Neural progenitor cell (in vitro differentiated cells): ENCODE measurements around the gene KLK10. TPM values are rescaled to one million over a fixed set of nuclear protein-coding genes. Genes with fewer than 3 reads are reported as not detected.
"Not testable (repeated sequence)": the region's sequence is repeated elsewhere in the genome, so short reads cannot be mapped to it uniquely, and the experiment has no call there.

ENCODE experiments used
- DNase-seq: peaks from one replicate; pipeline ENCODE4 v3.0.0-alpha.2; 2016; ENCODE audit warnings: low spot score
- H2AFZ ChIP-seq: fragments of 200-600 bp; sonication (generic); replicated peaks from 2 replicates; pipeline ENCODE4 v1.6.1; 2016; ENCODE audit warnings: antibody characterized with exemption
- H3F3A ChIP-seq: fragments of 200-600 bp; sonication (generic); 2 replicates; pipeline ENCODE4 v1.6.1; 2016; ENCODE audit warnings: antibody characterized with exemption, low read depth
- H3K27ac ChIP-seq: fragments of 200-600 bp; sonication (generic); 2 replicates; pipeline ENCODE4 v1.5.1; 2016; ENCODE audit warnings: mild to moderate bottlenecking
- H3K27me3 ChIP-seq: fragments of 200-600 bp; sonication (generic); 2 replicates; pipeline ENCODE4 v1.6.1; 2016; ENCODE audit warnings: mild to moderate bottlenecking, moderate library complexity
- H3K36me3 ChIP-seq: fragments of 200-600 bp; sonication (generic); 2 replicates; pipeline ENCODE4 v1.5.1; 2016
- H3K4me1 ChIP-seq: fragments of 200-600 bp; sonication (generic); 2 replicates; pipeline ENCODE4 v1.6.1; 2016; ENCODE audit warnings: mixed run types
- H3K4me2 ChIP-seq: fragments of 200-600 bp; sonication (generic); 2 replicates; pipeline ENCODE4 v1.6.1; 2016
- H3K4me3 ChIP-seq: fragments of 200-600 bp; sonication (generic); 2 replicates; pipeline ENCODE4 v1.5.1; 2016
- H3K79me2 ChIP-seq: fragments of 200-600 bp; sonication (generic); 2 replicates; pipeline ENCODE4 v1.6.1; 2016; ENCODE audit warnings: low read depth
- H3K9ac ChIP-seq: fragments of 200-600 bp; sonication (generic); 2 replicates; pipeline ENCODE4 v1.6.1; 2016
- H3K9me3 ChIP-seq: fragments of 200-600 bp; sonication (generic); 2 replicates; pipeline ENCODE4 v1.5.1; 2016; ENCODE audit warnings: low read depth
- H4K20me1 ChIP-seq: fragments of 200-600 bp; sonication (generic); 2 replicates; pipeline ENCODE4 v1.6.1; 2016; ENCODE audit warnings: low read depth
- H3K27ac Mint-ChIP-seq: 3 replicates; pipeline ENCODE4 v1.8.0; 2021; ENCODE audit warnings: mixed read lengths
- H3K27me3 Mint-ChIP-seq: 2 replicates; pipeline ENCODE4 v1.8.0; 2022; ENCODE audit warnings: low read depth, mild to moderate bottlenecking, inconsistent platforms, moderate library complexity, mixed read lengths; ENCODE audit not compliant: insufficient read depth
- H3K36me3 Mint-ChIP-seq: 3 replicates; pipeline ENCODE4 v1.8.0; 2021; ENCODE audit warnings: mixed read lengths
- H3K4me1 Mint-ChIP-seq: 3 replicates; pipeline ENCODE4 v1.8.0; 2021; ENCODE audit warnings: mixed read lengths
- H3K4me3 Mint-ChIP-seq: 3 replicates; pipeline ENCODE4 v1.8.0; 2021; ENCODE audit warnings: mild to moderate bottlenecking, moderate library complexity, mixed read lengths
- H3K9me3 Mint-ChIP-seq: 3 replicates; pipeline ENCODE4 v1.8.0; 2020; ENCODE audit warnings: mixed read lengths
- CTCF ChIP-seq: fragments of 200-600 bp; sonication (generic); IDR thresholded peaks from 2 replicates; pipeline ENCODE4 v1.5.1; 2017; ENCODE audit warnings: antibody characterized with exemption, mild to moderate bottlenecking
- EZH2 ChIP-seq: fragments of 200-600 bp; sonication (generic); IDR thresholded peaks from 2 replicates; pipeline ENCODE4 v1.6.1; 2017; ENCODE audit warnings: antibody characterized with exemption, mild to moderate bottlenecking, moderate library complexity
- EZH2phosphoT487 ChIP-seq: fragments of 200-600 bp; sonication (generic); IDR thresholded peaks from 2 replicates; pipeline ENCODE4 v1.6.1; 2017; ENCODE audit warnings: antibody characterized with exemption
- total RNA-seq: library from RNA; depleted of rRNA; stranded (reverse); fragments of >200 nt; gene quantifications from 2 replicates; pipeline ENCODE4 v1.2.3, GENCODE V29; 2015; ENCODE audit warnings: low replicate concordance

Gene KLK10
- total RNA-seq, 1 donor from 2014 or later: not detected

- not testable (repeated sequence) for H2AFZ ChIP-seq, DNase-seq, H3K27ac Mint-ChIP-seq, H3K4me2 ChIP-seq, H3K4me1 Mint-ChIP-seq, H3K9me3 Mint-ChIP-seq, H3K9ac ChIP-seq, H4K20me1 ChIP-seq, H3K27ac ChIP-seq, H3K79me2 ChIP-seq, H3F3A ChIP-seq, H3K4me1 ChIP-seq, H3K9me3 ChIP-seq, H3K4me3 Mint-ChIP-seq, H3K4me3 ChIP-seq, H3K36me3 Mint-ChIP-seq, H3K36me3 ChIP-seq
- H3K27me3 ChIP-seq: peaks cover 66% of the 10 kb centered on the region
- peaks cover 15% of the 10 kb centered on the region for H3K27me3 Mint-ChIP-seq
Measured at GRCh38 chr19:50984416-50984815, 35.1 kb downstream of the KLK10 start.

- H3K4me1 Mint-ChIP-seq: peaks cover 9% of the 10 kb centered on the region
- H3K4me3 Mint-ChIP-seq: no peak within 1 kb of the TSS
- Histone ChIP-seq H3K9me3 (no peaks in the 10 kb centered on the region), H3K9ac (no peak within 1 kb of the TSS), H3K4me2 (peak within 1 kb of the TSS; percentile 35), H3K27ac (no peak within 1 kb of the TSS), H3K4me3 (no peak within 1 kb of the TSS), H3K27me3 (peaks cover 59% of the 10 kb centered on the region), H3K79me2 (no peaks in the 10 kb centered on the region), H3K4me1 (peaks cover 3% of the 10 kb centered on the region), H3K36me3 (no peaks in the 10 kb centered on the region), H2AFZ (peak within 1 kb of the TSS; percentile 72), H3F3A (no peaks in the 10 kb centered on the region), H4K20me1 (no peaks in the 10 kb centered on the region)
- no peak for TF ChIP-seq EZH2
- no peak for TF ChIP-seq EZH2phosphoT487
- TF ChIP-seq CTCF: no peak
- no peak within 1 kb of the TSS for H3K27ac Mint-ChIP-seq
- peaks cover 15% of the 10 kb centered on the region for H3K27me3 Mint-ChIP-seq
- DNase-seq: no peak
- H3K36me3 Mint-ChIP-seq: no peaks in the 10 kb centered on the region
- peaks cover 4% of the 10 kb centered on the region for H3K9me3 Mint-ChIP-seq
Measured at GRCh38 chr19:50983625-50984292, 35.8 kb downstream of the KLK10 start, which contains the start of gene KLK7. KLK7 (minus strand) TSS chr19:50983917; CDS start chr19:50982399, 1,518 bp downstream.

DNA sequence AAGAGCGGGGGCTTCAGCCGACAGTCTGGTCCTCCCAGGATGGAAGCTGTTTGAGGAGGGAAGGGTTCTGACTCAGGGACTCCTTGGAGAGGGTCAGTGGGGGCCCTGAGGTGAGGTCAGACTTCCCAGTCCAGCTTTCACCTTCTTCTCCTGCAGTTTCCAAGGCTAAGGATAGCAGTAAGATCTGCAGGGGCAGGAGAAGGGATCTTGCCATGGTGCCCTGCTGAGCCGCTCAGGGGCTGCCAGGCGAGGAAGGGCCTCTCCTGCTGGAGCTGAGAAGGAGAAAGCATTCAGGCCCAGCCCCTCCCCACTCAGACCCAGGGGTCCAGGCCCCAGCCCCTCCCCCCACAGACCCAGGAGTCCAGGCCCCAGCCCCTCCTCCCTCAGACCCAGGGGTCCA, 37.3 kb downstream of the KLK10 start:
- Mint-ChIP-seq H3K27ac (no peak overlapping the region), H3K27me3 (peaks cover 15% of the 10 kb centered on the region)
- no peak overlapping the region for H3K4me2 ChIP-seq

More for the DNA sequence above, 37.3 kb downstream of the KLK10 start:
- no peaks in the 10 kb centered on the region for H3K79me2 ChIP-seq
- no peak overlapping the region for H2AFZ ChIP-seq
- H3K9me3 ChIP-seq: no peaks in the 10 kb centered on the region
- H3K4me1 ChIP-seq: peaks cover 3% of the 10 kb centered on the region
- no peak for DNase-seq
- H3F3A ChIP-seq: no peaks in the 10 kb centered on the region
- H3K9ac ChIP-seq: no peak overlapping the region
- H3K27ac ChIP-seq: no peak overlapping the region
- no peaks in the 10 kb centered on the region for H4K20me1 ChIP-seq
- Mint-ChIP-seq H3K9me3 (peaks cover 4% of the 10 kb centered on the region), H3K4me3 (no peak overlapping the region), H3K4me1 (peaks cover 17% of the 10 kb centered on the region), H3K36me3 (no peaks in the 10 kb centered on the region)
- no peak for TF ChIP-seq EZH2
- TF ChIP-seq CTCF: no peak
- no peak for TF ChIP-seq EZH2phosphoT487
- H3K4me3 ChIP-seq: no peak overlapping the region
- no peaks in the 10 kb centered on the region for H3K36me3 ChIP-seq
- H3K27me3 ChIP-seq: peaks cover 43% of the 10 kb centered on the region
